ENCODE measurements around the gene CNOT4. TPM values are rescaled to one million over a fixed set of nuclear protein-coding genes. Genes with fewer than 3 reads are reported as not detected.
"Not testable (repeated sequence)": the region's sequence is repeated elsewhere in the genome, so short reads cannot be mapped to it uniquely, and the experiment has no call there.

Gene CNOT4
- total RNA-seq, 3 donors from 2014 or later, result 21.6 to 31.6 (median 22.2) TPM

DNA sequence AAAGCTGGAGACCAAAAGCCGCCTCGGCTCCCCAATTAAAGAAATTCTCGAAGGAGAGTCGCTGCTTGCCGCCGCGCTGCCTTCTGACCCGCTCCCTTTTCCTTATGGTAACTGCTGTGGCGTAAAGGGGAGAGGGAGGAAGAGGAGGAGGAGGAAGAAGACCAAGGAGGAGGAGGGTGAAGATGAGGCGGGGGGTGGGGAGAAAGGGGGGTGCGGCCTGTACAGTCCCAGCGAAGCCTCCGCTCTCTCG, 388 bp downstream of the CNOT4 start:
- H3K9me3 ChIP-seq, result no peaks in the 10 kb centered on the region
- H3K4me1 ChIP-seq, result no peaks in the 10 kb centered on the region
- H3K4me3 ChIP-seq, result peak overlapping the region; percentile 76 to 84 (median 81)
- peak overlapping the region; percentile 94 to 95 for H3K27ac ChIP-seq
- DNase-seq (ENCODE audit: low spot score in 2 of 2), result no peak
- H3K27me3 ChIP-seq, result no peaks in the 10 kb centered on the region
- H3K36me3 ChIP-seq, result no peaks in the 10 kb centered on the region
- intact Hi-C loops (cut with DNase I; ENCODE audit: low total_unique reads), result no loop called here
- TF ChIP-seq, protein P1, sequence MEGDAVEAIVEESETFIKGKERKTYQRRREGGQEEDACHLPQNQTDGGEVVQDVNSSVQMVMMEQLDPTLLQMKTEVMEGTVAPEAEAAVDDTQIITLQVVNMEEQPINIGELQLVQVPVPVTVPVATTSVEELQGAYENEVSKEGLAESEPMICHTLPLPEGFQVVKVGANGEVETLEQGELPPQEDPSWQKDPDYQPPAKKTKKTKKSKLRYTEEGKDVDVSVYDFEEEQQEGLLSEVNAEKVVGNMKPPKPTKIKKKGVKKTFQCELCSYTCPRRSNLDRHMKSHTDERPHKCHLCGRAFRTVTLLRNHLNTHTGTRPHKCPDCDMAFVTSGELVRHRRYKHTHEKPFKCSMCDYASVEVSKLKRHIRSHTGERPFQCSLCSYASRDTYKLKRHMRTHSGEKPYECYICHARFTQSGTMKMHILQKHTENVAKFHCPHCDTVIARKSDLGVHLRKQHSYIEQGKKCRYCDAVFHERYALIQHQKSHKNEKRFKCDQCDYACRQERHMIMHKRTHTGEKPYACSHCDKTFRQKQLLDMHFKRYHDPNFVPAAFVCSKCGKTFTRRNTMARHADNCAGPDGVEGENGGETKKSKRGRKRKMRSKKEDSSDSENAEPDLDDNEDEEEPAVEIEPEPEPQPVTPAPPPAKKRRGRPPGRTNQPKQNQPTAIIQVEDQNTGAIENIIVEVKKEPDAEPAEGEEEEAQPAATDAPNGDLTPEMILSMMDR (IDR thresholded peaks at IDR 0.05), result no peak
- TF ChIP-seq POLR2AphosphoS5 (IDR thresholded peaks at IDR 0.05) (no peak), POLR2A (IDR thresholded peaks at IDR 0.05) (no peak)

DNA sequence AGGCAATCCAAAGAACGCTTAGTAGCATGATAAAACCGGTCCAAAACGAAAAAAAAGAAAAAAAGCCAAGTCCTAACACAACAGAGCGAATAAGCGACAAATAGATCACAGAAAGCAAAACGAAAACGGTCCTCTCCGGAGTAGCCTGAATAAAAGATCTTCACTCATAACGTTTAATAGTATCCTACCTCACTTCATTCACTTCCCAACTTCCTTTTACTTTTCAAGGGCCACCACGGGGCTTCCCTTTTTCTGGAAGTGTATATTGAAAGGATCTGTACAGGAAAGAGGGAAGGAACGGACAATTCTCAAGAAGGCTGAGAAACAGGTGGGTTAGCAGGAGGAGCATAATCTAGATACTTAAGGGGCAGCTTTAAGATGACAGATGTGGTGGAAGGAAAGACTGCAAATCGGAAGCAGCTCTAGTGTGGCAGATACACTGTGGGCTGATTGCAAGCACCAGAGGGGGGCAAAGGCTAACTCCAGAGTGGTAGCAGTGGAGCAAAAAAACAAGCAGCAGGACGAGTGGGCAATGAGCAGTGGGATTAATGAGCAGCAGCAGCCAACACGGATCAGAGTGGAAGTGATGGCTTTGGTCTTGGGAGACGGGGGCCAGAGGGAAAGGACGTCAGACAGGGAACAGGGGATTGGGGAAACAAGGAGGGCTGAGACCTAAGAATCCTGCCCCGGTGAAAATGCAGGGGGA, 866 bp downstream of the CNOT4 start:
- Histone ChIP-seq H3K27me3 (no peaks in the 10 kb centered on the region), H3K4me1 (no peaks in the 10 kb centered on the region), H3K36me3 (no peaks in the 10 kb centered on the region), H3K9me3 (no peaks in the 10 kb centered on the region), H3K27ac (peak overlapping the region; percentile 94 to 95), H3K4me3 (peak overlapping the region; percentile 76 to 84 (median 81))
- intact Hi-C loops (cut with DNase I; ENCODE audit: low total_unique reads), result no loop called here
- no peak for DNase-seq (ENCODE audit: low spot score in 2 of 2)
- no peak for TF ChIP-seq POLR2AphosphoS5 (IDR thresholded peaks at IDR 0.05)
- TF ChIP-seq, protein P1 (IDR thresholded peaks at IDR 0.05), result no peak
- TF ChIP-seq POLR2A (IDR thresholded peaks at IDR 0.05), result no peak

DNA sequence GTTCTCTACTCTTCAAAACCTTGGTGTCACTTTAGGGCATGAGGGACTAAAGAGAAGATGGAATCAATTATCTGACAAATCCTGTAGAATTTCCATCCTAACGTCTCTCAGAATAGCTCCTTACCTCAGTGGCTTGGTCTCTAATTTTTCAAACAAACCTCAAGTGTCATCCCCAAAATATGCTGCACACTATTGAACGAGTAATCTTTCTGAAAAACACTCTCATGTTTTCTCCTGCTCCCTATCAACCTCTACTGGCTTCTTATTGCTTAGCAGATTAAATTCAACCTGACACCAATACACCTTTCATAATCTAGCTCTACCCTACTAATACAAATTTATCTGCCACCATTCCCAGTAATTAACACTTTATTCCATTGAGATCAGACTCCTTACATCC, 8.5 kb downstream of the CNOT4 start:
- intact Hi-C loops (cut with DNase I; ENCODE audit: low total_unique reads), result no loop called here
- TF ChIP-seq POLR2AphosphoS5 (IDR thresholded peaks at IDR 0.05) (no peak), POLR2A (IDR thresholded peaks at IDR 0.05) (no peak)
- TF ChIP-seq, protein P1 (IDR thresholded peaks at IDR 0.05), result no peak
- no peaks in the 10 kb centered on the region for H3K9me3 ChIP-seq
- DNase-seq (ENCODE audit: low spot score in 2 of 2), result no peak
- H3K36me3 ChIP-seq, result no peaks in the 10 kb centered on the region
- no peaks in the 10 kb centered on the region for H3K27me3 ChIP-seq
- no peaks in the 10 kb centered on the region for H3K4me1 ChIP-seq
- no peak overlapping the region for H3K4me3 ChIP-seq
- no peak overlapping the region for H3K27ac ChIP-seq

DNA sequence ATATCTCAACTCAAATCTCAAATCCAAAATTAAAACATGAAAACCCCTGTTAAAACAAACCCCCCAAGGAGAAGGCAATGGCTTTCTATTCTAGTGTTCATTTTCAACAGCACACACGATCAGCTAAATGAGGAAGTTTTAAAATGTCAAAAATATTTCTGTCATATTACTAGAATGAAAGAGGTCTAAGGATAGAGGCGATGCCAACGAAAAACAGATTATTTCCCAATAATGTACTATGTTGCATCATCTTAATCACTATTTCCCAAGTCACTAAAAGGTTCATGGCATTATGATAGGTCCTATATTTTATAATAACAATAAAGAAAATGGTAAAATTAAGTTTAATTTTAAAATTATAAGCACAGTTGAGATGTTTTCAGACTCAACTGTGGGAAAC, 10.1 kb downstream of the CNOT4 start:
- Histone ChIP-seq H3K27me3 (no peaks in the 10 kb centered on the region), H3K36me3 (no peaks in the 10 kb centered on the region), H3K9me3 (no peaks in the 10 kb centered on the region), H3K27ac (no peak overlapping the region), H3K4me3 (no peak overlapping the region), H3K4me1 (no peaks in the 10 kb centered on the region)
- TF ChIP-seq POLR2A (IDR thresholded peaks at IDR 0.05) (no peak), POLR2AphosphoS5 (IDR thresholded peaks at IDR 0.05) (no peak)
- TF ChIP-seq, protein P1 (IDR thresholded peaks at IDR 0.05), result no peak
- intact Hi-C loops (cut with DNase I; ENCODE audit: low total_unique reads), result no loop called here
- DNase-seq (ENCODE audit: low spot score in 2 of 2), result no peak

DNA sequence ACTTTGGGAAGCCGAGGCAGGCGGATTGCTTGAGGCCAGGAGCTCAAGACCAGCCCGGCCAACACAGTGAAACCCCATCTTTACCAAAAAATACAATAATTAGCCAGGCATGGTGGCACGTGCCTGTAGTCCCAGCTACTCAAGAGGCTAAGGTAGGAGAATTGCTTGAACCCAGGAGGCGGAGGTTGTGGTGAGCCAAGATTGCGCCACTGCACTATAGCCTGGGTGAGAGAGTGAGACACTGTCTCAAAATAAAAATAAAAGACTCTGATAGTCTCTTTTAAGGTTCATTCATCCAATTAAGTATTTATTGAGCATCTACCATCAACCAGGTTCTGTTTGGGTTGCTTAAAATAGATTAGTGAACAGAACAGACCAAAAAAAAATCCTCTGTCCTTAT, 12.7 kb downstream of the CNOT4 start:
- intact Hi-C loops (cut with DNase I; ENCODE audit: low total_unique reads); DNase-seq (ENCODE audit: low spot score in 2 of 2); H3K4me1 ChIP-seq; H3K4me3 ChIP-seq; H3K27me3 ChIP-seq; H3K27ac ChIP-seq; H3K9me3 ChIP-seq; H3K36me3 ChIP-seq: not testable (repeated sequence)

DNA sequence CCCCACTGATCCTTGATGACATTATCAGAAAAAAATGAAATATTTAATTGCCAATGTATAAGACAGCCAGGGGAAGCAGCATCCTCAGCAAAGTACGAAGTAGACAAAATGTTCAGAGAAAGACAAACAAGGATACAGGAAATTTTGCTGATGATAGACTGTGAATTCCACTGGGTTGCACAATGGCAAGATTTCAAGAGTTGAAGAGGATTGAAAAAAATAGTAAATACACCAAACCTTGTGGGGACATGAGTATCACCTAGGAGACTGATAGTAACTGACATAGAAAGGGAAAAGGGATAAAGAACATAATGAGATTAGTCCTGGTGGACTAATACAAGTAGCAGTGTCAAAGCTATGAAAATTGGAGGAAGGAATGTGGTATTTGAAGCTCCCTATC, 16.5 kb downstream of the CNOT4 start:
- no peaks in the 10 kb centered on the region for H3K4me1 ChIP-seq
- H3K27me3 ChIP-seq, result no peaks in the 10 kb centered on the region
- DNase-seq (ENCODE audit: low spot score in 2 of 2), result no peak
- no peaks in the 10 kb centered on the region for H3K36me3 ChIP-seq
- intact Hi-C loops (cut with DNase I; ENCODE audit: low total_unique reads), result no loop called here
- no peak overlapping the region for H3K4me3 ChIP-seq
- H3K9me3 ChIP-seq, result no peaks in the 10 kb centered on the region
- TF ChIP-seq POLR2A (IDR thresholded peaks at IDR 0.05) (no peak), POLR2AphosphoS5 (IDR thresholded peaks at IDR 0.05) (no peak)
- TF ChIP-seq, protein P1 (IDR thresholded peaks at IDR 0.05), result no peak
- no peak overlapping the region for H3K27ac ChIP-seq

Measured in breast epithelium (tissue), 4 donors.